HEK293 (cell line): ENCODE results near the gene C12orf56.

Experiments
- CTCF ChIA-PET: fragments of 350-600 bp; formaldehyde crosslinking; extraction: SDS; loops from one replicate; lab custom pipeline; 2021; ENCODE audit warnings: antibody characterized with exemption; lab: Yijun Ruan, JAX
- POLR2A ChIA-PET: fragments of 300-600 bp; formaldehyde crosslinking; extraction: SDS; loops from one replicate; lab custom pipeline; 2020; ENCODE audit warnings: antibody characterized with exemption, inconsistent platforms; lab: Yijun Ruan, JAX
- H3K27ac ChIP-seq: fragments of 200-500 bp; sonication (Bioruptor generic); 2 replicates; pipeline ENCODE4 v1.5.1; 2014; ENCODE audit warnings: low read depth, low read length, control low read depth, inconsistent platforms; ENCODE audit errors: extremely low read depth
- H3K36me3 ChIP-seq, 2 experiments: fragments of 200-500 bp in 1 of 2; sonication (Bioruptor generic) in 1 of 2; 1 replicate in 1 of 2; 2 replicates in 1 of 2; pipeline ENCODE4 v1.5.1; 2014 to 2017; ENCODE audit warnings: inconsistent platforms in 2 of 2, low read length in 2 of 2; ENCODE audit not compliant: control insufficient read depth in 2 of 2, insufficient read depth in 1 of 2
- H3K4me1 ChIP-seq: fragments of 200-500 bp; sonication (Bioruptor generic); 2 replicates; pipeline ENCODE4 v1.5.1; 2014; ENCODE audit warnings: mild to moderate bottlenecking, low read length, inconsistent platforms; ENCODE audit not compliant: control insufficient read depth, insufficient read depth
- H3K4me3 ChIP-seq: 2 replicates; pipeline ENCODE4 v1.5.1; 2011; ENCODE audit warnings: low read depth, mild to moderate bottlenecking, control low read depth, low read length, moderate library complexity
- H3K9me3 ChIP-seq: fragments of 200-500 bp; sonication (Bioruptor generic); 2 replicates; pipeline ENCODE4 v1.5.1; 2014; ENCODE audit warnings: low read depth, low read length, inconsistent platforms; ENCODE audit not compliant: control insufficient read depth, insufficient read depth
- GLI4 ChIP-seq: fragments of 450-650 bp; formaldehyde crosslinking; IDR thresholded peaks from 2 replicates; pipeline ENCODE4 v1.5.1; 2016; ENCODE audit warnings: missing biosample characterization, missing genetic modification characterization
- KLF7 ChIP-seq: fragments of 450-650 bp; formaldehyde crosslinking; IDR thresholded peaks from 2 replicates; pipeline ENCODE4 v1.5.1; 2016; ENCODE audit warnings: missing biosample characterization, missing genetic modification characterization, borderline replicate concordance
- KLF9 ChIP-seq: fragments of 450-650 bp; formaldehyde crosslinking; IDR thresholded peaks from 2 replicates; pipeline ENCODE4 v1.5.1; 2016; ENCODE audit warnings: missing biosample characterization, missing genetic modification characterization, low read depth
- SCRT2 ChIP-seq: fragments of 450-650 bp; formaldehyde crosslinking; IDR thresholded peaks from 2 replicates; pipeline ENCODE4 v1.5.1; 2016; ENCODE audit warnings: missing biosample characterization, missing genetic modification characterization
- SP3 ChIP-seq: fragments of 450-650 bp; formaldehyde crosslinking; IDR thresholded peaks from 2 replicates; pipeline ENCODE4 v1.5.1; 2016; ENCODE audit warnings: missing biosample characterization, missing genetic modification characterization
- YY2 ChIP-seq: fragments of 450-650 bp; formaldehyde crosslinking; IDR thresholded peaks from 2 replicates; pipeline ENCODE4 v1.5.1; 2016; ENCODE audit warnings: missing biosample characterization, missing genetic modification characterization
- ZBTB10 ChIP-seq: fragments of 450-650 bp; formaldehyde crosslinking; IDR thresholded peaks from 2 replicates; pipeline ENCODE4 v1.5.1; 2016; ENCODE audit warnings: missing biosample characterization, missing genetic modification characterization
- ZBTB11 ChIP-seq: fragments of 450-650 bp; formaldehyde crosslinking; conservative IDR thresholded peaks from 2 replicates; pipeline ENCODE4 v1.5.1; 2016; ENCODE audit warnings: low read depth, missing biosample characterization, missing genetic modification characterization
- ZBTB26 ChIP-seq: fragments of 450-650 bp; formaldehyde crosslinking; optimal IDR thresholded peaks from 2 replicates; pipeline ENCODE3; 2016; ENCODE audit warnings: missing biosample characterization, mild to moderate bottlenecking, missing genetic modification characterization
- ZIC2 ChIP-seq: fragments of 450-650 bp; formaldehyde crosslinking; IDR thresholded peaks from 2 replicates; pipeline ENCODE4 v1.5.1; 2016; ENCODE audit warnings: missing biosample characterization, missing genetic modification characterization
- ZNF112 ChIP-seq: fragments of 450-650 bp; formaldehyde crosslinking; IDR thresholded peaks from 2 replicates; pipeline ENCODE4 v1.5.0; 2017; ENCODE audit warnings: missing biosample characterization, missing genetic modification characterization
- ZNF18 ChIP-seq: fragments of 450-650 bp; formaldehyde crosslinking; IDR thresholded peaks from 2 replicates; pipeline ENCODE4 v1.5.1; 2016; ENCODE audit warnings: missing biosample characterization, missing genetic modification characterization
- ZNF248 ChIP-seq: fragments of 450-650 bp; formaldehyde crosslinking; IDR thresholded peaks from 2 replicates; pipeline ENCODE4 v1.5.1; 2017; ENCODE audit warnings: missing biosample characterization, missing genetic modification characterization
- ZNF426 ChIP-seq: fragments of 450-650 bp; formaldehyde crosslinking; IDR thresholded peaks from 2 replicates; pipeline ENCODE4 v1.5.1; 2017; ENCODE audit warnings: missing biosample characterization, missing genetic modification characterization, mild to moderate bottlenecking, inconsistent platforms, moderate library complexity
- ZNF433 ChIP-seq: fragments of 450-650 bp; formaldehyde crosslinking; IDR thresholded peaks from 2 replicates; pipeline ENCODE4 v1.5.1; 2016; ENCODE audit warnings: missing biosample characterization, missing genetic modification characterization, low read depth
- ZNF449 ChIP-seq: fragments of 450-650 bp; formaldehyde crosslinking; IDR thresholded peaks from 2 replicates; pipeline ENCODE4 v1.5.1; 2017; ENCODE audit warnings: missing biosample characterization, mild to moderate bottlenecking, missing genetic modification characterization, moderate library complexity
- ZNF501 ChIP-seq: fragments of 450-650 bp; formaldehyde crosslinking; IDR thresholded peaks from 2 replicates; pipeline ENCODE4 v1.5.1; 2016; ENCODE audit warnings: missing biosample characterization, missing genetic modification characterization
- ZNF558 ChIP-seq: fragments of 450-650 bp; formaldehyde crosslinking; IDR thresholded peaks from 2 replicates; pipeline ENCODE4 v1.5.1; 2016; ENCODE audit warnings: missing biosample characterization, missing genetic modification characterization
- ZNF561 ChIP-seq: fragments of 450-650 bp; IDR thresholded peaks from 2 replicates; pipeline ENCODE4 v1.5.1; 2018; ENCODE audit warnings: missing biosample characterization, missing genetic modification characterization, borderline replicate concordance
- ZNF610 ChIP-seq: fragments of 450-650 bp; formaldehyde crosslinking; IDR thresholded peaks from 2 replicates; pipeline ENCODE4 v1.5.1; 2016; ENCODE audit warnings: missing biosample characterization, missing genetic modification characterization, borderline replicate concordance
- ZNF670 ChIP-seq: fragments of 450-650 bp; formaldehyde crosslinking; IDR thresholded peaks from 2 replicates; pipeline ENCODE4 v1.5.1; 2016; ENCODE audit warnings: missing biosample characterization, missing genetic modification characterization, low read depth
- ZNF677 ChIP-seq: fragments of 450-650 bp; IDR thresholded peaks from 2 replicates; pipeline ENCODE4 v1.5.0; 2018; ENCODE audit warnings: missing biosample characterization, mild to moderate bottlenecking, missing genetic modification characterization, moderate library complexity
- ZNF76 ChIP-seq: fragments of 450-650 bp; formaldehyde crosslinking; IDR thresholded peaks from 2 replicates; pipeline ENCODE4; 2016; ENCODE audit warnings: low read depth, missing biosample characterization, missing genetic modification characterization, borderline replicate concordance
- ZNF785 ChIP-seq: fragments of 450-650 bp; formaldehyde crosslinking; IDR thresholded peaks from 2 replicates; pipeline ENCODE4 v1.5.1; 2016; ENCODE audit warnings: missing biosample characterization, missing genetic modification characterization

Gene C12orf56

GRCh38 chr12:64252681-64253080, 137.9 kb downstream of the C12orf56 start:
- no peaks in the 10 kb centered on the region for H3K36me3 ChIP-seq
- TF ChIP-seq SP3 (tag by site-specific recombination): no peak
- no peak for TF ChIP-seq GLI4 (tag by site-specific recombination)
- no peak for TF ChIP-seq ZBTB11 (tag by site-specific recombination)
- no peak for TF ChIP-seq SCRT2 (tag by site-specific recombination)
- TF ChIP-seq KLF7 (tag by site-specific recombination): no peak
- no peak for TF ChIP-seq ZIC2
- no peak for TF ChIP-seq ZNF426 (tag by site-specific recombination)
- no peak for TF ChIP-seq ZNF76 (tag by site-specific recombination)
- no peak for TF ChIP-seq KLF9 (tag by site-specific recombination)
- no peak for TF ChIP-seq ZNF785 (tag by site-specific recombination)
- TF ChIP-seq ZBTB26 (tag by site-specific recombination): no peak
- no peak for TF ChIP-seq ZNF677
- no peak for TF ChIP-seq ZNF248
- no peak for TF ChIP-seq ZNF558
- no peak for TF ChIP-seq ZNF670 (tag by site-specific recombination)
- no peak for TF ChIP-seq ZNF112 (tag by site-specific recombination)
- TF ChIP-seq ZNF449 (tag by site-specific recombination): no peak
- TF ChIP-seq YY2 (tag by site-specific recombination): no peak
- TF ChIP-seq, all 188 proteins: peak for 0
- CTCF ChIA-PET: no interaction called here
- H3K4me3 ChIP-seq: no peak overlapping the region
- H3K9me3 ChIP-seq: no peaks in the 10 kb centered on the region
- H3K4me1 ChIP-seq: no peaks in the 10 kb centered on the region
- POLR2A ChIA-PET: no interaction called here
- no peak overlapping the region for H3K27ac ChIP-seq

GRCh38 chr12:64243809-64244208, 146.7 kb downstream of the C12orf56 start:
- ChIA-PET POLR2A (no interaction called here), CTCF (interaction anchor here (0.9 to 1.3 kb wide), 4 partner anchors 10 to 417 kb away, joined by 3 to 4 read pairs (median 3); no protein-coding TSS in a partner anchor)
- Histone ChIP-seq H3K4me3 (no peak overlapping the region), H3K36me3 (no peaks in the 10 kb centered on the region), H3K27ac (no peak overlapping the region), H3K9me3 (no peaks in the 10 kb centered on the region), H3K4me1 (no peaks in the 10 kb centered on the region)
- TF ChIP-seq ZNF501 (tag by site-specific recombination) (no peak), ZNF18 (tag by site-specific recombination) (peak; percentile 76), ZNF433 (tag by site-specific recombination) (no peak), ZNF561 (tag by site-specific recombination) (no peak), ZBTB10 (tag by site-specific recombination) (no peak), ZNF610 (no peak)
